Duodenal mucosa (tissue), 2 donors: ENCODE data around the gene CLRN3.

Experiments
- H3K27ac ChIP-seq: one replicate; pipeline ENCODE4 v1.7.0; 2013; ENCODE audit warnings: low read depth, low read length
- H3K27me3 ChIP-seq, 2 donors: one replicate each; pipeline ENCODE4 v1.7.0; 2013; ENCODE audit warnings: low read length in 2 of 2, control low read depth in 1 of 2; ENCODE audit not compliant: insufficient read depth in 2 of 2, control insufficient read depth in 1 of 2
- H3K36me3 ChIP-seq, 2 donors: one replicate each; pipeline ENCODE4 v1.7.0; 2013; ENCODE audit warnings: low read length in 2 of 2, control low read depth in 1 of 2; ENCODE audit not compliant: insufficient read depth in 2 of 2, control insufficient read depth in 1 of 2
- H3K4me1 ChIP-seq, 2 donors: one replicate each; pipeline ENCODE4 v1.7.0; 2013; ENCODE audit warnings: low read length in 2 of 2, control low read depth in 1 of 2; ENCODE audit not compliant: insufficient read depth in 2 of 2, control insufficient read depth in 1 of 2
- H3K4me3 ChIP-seq, 2 donors: one replicate each; pipeline ENCODE4 v1.7.0; 2013; ENCODE audit warnings: low read length in 2 of 2, low read depth in 1 of 2
- H3K9ac ChIP-seq, 2 donors: one replicate each; pipeline ENCODE4 v1.7.0; 2013; ENCODE audit warnings: low read length in 2 of 2, low read depth in 1 of 2
- H3K9me3 ChIP-seq, 2 donors: one replicate each; pipeline ENCODE4 v1.7.0; 2013; ENCODE audit warnings: low read length in 2 of 2, control low read depth in 1 of 2; ENCODE audit not compliant: control insufficient read depth in 1 of 2

CLRN3 gene

DNA sequence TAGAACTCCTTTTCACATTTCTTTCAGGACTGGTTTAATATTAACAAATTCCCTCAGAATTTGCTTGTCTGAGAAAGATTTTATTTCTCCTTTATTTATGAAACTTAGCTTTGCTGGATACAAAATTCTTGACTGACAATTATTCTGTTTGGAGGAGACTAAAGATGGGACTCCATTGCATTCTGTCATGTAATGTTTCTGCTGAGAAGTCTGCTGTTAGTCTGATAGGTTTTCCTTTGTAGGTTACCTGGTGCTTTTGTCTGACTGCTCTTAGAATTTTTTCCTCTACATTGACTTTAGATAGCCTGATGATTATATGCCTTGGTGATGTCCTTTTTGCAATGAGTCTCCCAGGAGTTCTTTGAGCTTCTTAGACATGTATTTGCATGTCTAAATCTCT lies 23.4 kb downstream of the CLRN3 start:
- H3K4me3 ChIP-seq, result no peak overlapping the region
- H3K9ac ChIP-seq, result no peak overlapping the region
- H3K9me3 ChIP-seq, result no peaks in the 10 kb centered on the region
- H3K27ac ChIP-seq, result no peak overlapping the region
- H3K27me3 ChIP-seq, result no peaks in the 10 kb centered on the region
- H3K36me3 ChIP-seq, result no peaks in the 10 kb centered on the region
- H3K4me1 ChIP-seq, result peaks cover 24 to 31% of the 10 kb centered on the region in 2 donors

DNA sequence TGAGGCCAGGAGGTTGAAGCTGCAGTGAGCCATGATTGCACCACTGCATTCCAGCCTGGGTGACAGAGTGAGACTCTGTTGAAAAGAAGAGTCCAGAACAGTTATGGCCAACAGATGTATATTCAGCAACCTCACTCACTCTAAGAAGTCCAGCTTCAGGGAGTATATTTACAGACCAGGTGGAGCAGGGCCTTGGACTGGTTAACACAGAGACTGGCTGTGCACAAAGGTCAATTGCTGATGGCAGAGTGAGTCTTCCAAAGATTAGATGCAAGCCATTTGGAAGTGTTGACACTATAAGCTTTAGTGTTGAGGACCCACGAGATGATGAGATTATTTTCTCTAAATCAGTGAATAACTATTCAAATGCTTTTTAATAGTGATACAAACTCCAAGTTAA lies 24.9 kb downstream of the CLRN3 start:
- Histone ChIP-seq H3K9ac (no peak overlapping the region), H3K27ac (no peak overlapping the region), H3K9me3 (no peaks in the 10 kb centered on the region), H3K4me1 (peaks cover 17% of the 10 kb centered on the region in 2 donors), H3K4me3 (no peak overlapping the region), H3K27me3 (no peaks in the 10 kb centered on the region), H3K36me3 (no peaks in the 10 kb centered on the region)

DNA sequence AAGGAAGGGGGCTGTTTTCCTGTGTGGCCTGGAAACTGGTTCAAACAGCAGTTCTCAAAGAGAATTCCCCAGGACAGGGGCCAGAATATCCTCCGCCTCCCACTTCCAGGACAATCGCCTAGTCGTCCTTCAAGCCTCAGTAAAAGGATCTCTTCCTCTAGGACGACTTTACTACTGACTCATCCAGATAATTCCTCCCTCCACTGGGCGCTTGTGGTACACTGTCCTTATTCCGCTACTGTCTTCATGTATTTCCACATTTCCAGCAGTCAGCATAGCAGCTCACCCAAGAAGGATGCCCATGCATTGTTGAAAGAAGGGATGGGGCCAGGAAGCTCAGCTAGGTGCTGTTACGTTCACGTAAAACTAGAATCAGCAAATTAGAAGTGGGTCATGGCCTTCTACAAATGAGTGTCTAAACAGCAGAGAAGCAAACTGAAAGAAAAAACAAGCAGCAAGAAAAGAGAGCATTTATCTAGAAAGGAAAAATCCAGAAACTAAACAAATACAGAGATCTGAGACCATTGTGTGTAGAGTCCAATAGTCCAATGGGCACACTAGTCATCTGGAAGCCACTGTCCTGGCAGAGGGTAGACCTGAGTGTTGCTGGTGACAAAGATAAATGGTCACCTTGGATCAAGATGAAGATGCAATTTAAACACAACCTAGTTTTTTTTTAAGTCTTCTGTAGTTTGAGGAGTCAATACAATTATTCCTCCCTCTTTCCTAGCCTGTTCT lies 26.3 kb downstream of the CLRN3 start:
- Histone ChIP-seq H3K4me1 (peaks cover 3 to 4% of the 10 kb centered on the region in 2 donors), H3K36me3 (no peaks in the 10 kb centered on the region), H3K27me3 (no peaks in the 10 kb centered on the region), H3K9me3 (no peaks in the 10 kb centered on the region), H3K27ac (no peak overlapping the region), H3K4me3 (no peak overlapping the region), H3K9ac (no peak overlapping the region)

DNA sequence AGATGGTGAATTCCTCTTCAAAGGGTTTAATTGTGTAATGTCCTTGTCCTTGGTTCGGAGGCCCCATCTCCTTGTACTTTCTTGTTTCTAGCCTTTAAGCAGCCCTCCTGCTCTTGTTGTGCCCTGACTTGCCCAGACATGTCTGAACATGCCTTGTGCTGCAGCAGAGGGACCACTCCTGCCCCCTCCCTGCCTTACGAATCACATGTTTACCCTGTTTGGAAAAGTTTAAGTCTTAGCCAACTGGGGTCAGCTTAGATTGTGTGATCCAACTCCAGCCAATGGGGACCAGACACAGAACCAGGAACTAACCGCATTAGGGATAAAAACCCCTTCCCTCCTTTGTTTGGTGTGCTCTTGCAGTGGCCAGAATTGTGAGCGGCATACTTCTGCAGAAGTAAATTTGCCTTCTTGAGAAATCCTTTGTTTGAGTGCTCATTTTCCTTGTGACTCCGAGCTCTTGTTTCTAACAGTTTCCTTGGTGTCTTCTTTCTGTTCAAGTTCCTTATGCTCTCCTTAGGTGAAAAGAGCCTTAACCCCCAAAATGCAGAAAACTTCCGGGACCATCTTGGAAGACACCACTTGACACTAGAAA lies 29.4 kb downstream of the CLRN3 start:
- H3K9me3 ChIP-seq, result no peaks in the 10 kb centered on the region
- H3K9ac ChIP-seq, result no peak overlapping the region
- no peaks in the 10 kb centered on the region for H3K36me3 ChIP-seq
- no peaks in the 10 kb centered on the region for H3K4me1 ChIP-seq
- H3K4me3 ChIP-seq, result no peak overlapping the region
- H3K27me3 ChIP-seq, result no peaks in the 10 kb centered on the region
- no peak overlapping the region for H3K27ac ChIP-seq

DNA sequence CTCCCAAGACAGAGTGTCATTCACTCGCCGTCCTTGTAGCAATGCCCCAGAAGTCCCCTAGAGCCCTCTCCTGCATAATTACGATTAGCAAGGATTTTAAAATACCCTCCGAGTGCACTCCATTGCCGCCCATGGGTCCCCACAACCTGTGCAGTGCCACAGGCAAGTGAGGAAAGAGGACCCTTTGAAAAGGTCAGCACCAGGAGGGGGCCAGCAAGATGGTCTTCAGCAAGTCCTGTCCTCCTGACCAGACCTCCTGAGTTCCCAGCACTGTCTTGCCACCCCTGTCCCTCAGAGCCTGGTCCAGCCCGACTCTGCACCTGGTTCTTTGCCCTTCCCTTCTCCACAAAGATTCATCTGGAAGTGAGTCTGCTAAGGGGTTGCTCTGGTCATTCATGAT lies 32.1 kb downstream of the CLRN3 start:
- H3K9ac ChIP-seq, result no peak overlapping the region
- no peaks in the 10 kb centered on the region for H3K4me1 ChIP-seq
- H3K36me3 ChIP-seq, result no peaks in the 10 kb centered on the region
- H3K4me3 ChIP-seq, result no peak overlapping the region
- H3K27me3 ChIP-seq, result no peaks in the 10 kb centered on the region
- no peaks in the 10 kb centered on the region for H3K9me3 ChIP-seq
- no peak overlapping the region for H3K27ac ChIP-seq

DNA sequence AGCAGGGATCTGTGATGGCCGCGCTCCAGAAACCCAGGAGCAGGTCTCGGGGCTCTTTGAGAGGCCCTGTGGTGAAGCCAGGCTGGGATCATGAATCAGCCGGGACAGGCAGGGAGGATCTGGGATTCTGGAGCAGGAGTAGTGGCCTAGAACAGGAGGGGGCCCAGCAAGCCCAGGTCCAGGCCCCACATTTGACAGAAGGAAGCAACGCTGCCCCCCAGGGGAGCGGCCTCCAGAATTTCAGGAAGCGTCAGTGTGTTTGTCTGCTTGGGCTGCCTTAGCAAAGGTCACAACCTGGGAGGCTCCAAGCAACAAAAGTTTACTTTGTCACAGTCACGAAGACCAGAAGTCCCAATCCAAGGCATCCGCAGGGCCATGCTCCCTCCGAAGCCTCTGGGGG lies 36.8 kb downstream of the CLRN3 start:
- Histone ChIP-seq H3K27me3 (no peaks in the 10 kb centered on the region), H3K27ac (no peak overlapping the region), H3K4me1 (peaks cover 8 to 14% of the 10 kb centered on the region in 2 donors), H3K36me3 (no peaks in the 10 kb centered on the region), H3K4me3 (no peak overlapping the region), H3K9me3 (no peaks in the 10 kb centered on the region), H3K9ac (no peak overlapping the region)

DNA sequence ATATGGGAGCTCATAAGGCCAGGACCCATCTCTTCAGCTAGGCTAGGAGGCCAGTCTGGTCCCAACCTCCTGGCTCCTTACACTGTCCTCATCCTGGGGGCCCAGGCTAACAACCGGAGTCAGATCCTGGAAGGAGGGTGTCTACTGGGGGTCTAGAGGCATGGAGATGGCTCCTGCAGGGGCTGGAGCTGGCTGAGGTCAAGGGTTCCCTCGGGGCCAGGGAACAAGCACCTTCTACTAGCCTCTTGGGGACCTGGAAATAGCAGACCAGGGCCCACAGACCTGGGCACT lies 37.2 kb downstream of the CLRN3 start:
- H3K27me3 ChIP-seq, result no peaks in the 10 kb centered on the region
- no peaks in the 10 kb centered on the region for H3K36me3 ChIP-seq

DNA sequence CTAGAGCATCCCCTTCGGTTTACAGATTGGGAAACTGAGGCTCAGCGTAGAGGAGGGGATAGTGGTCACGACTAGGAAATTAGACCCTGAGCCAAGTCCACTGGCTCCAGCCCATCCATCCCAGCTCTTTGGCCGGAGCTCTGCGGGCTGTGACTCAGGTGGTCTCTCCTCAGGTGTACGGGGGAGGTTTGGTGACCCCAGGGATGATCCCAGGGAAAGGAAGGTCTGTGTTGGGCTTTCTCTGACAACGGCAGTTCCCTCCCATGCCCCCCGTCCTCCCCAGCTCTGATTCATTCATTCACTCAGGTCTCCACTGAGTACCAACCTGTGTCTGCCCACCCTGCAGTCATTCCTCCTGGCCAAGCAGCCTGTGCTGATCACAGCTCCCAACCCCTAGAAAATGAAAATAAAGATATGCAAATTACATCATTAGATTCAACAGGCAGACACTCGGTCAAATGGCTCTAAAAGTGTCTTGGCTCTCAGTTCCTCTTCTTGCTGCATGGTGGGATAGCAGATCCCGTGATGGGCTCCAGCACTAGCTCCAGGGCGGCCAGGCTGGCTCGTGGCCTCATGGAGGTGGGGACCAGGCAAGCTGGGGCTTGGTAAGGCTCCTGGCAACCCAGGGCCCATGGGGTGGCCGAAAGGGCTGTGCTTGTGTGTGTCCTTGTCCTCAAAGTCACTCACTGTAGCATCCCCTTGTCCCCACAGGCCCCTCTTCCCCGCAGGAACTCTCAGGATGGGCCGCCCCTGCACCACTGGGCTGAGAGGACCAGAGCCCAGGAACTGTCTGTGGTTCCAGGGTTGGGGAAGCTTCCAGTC lies 37.8 kb downstream of the CLRN3 start:
- H3K4me3 ChIP-seq, result no peak overlapping the region
- peaks cover 8 to 14% of the 10 kb centered on the region in 2 donors for H3K4me1 ChIP-seq
- no peak overlapping the region for H3K9ac ChIP-seq
- no peaks in the 10 kb centered on the region for H3K36me3 ChIP-seq
- no peak overlapping the region for H3K27ac ChIP-seq
- no peaks in the 10 kb centered on the region for H3K27me3 ChIP-seq
- H3K9me3 ChIP-seq, result no peaks in the 10 kb centered on the region

More for the DNA sequence above, 37.2 kb downstream of the CLRN3 start:
- Histone ChIP-seq H3K4me1 (peaks cover 8 to 14% of the 10 kb centered on the region in 2 donors), H3K9ac (no peak overlapping the region), H3K9me3 (no peaks in the 10 kb centered on the region), H3K27ac (no peak overlapping the region), H3K4me3 (no peak overlapping the region)

DNA sequence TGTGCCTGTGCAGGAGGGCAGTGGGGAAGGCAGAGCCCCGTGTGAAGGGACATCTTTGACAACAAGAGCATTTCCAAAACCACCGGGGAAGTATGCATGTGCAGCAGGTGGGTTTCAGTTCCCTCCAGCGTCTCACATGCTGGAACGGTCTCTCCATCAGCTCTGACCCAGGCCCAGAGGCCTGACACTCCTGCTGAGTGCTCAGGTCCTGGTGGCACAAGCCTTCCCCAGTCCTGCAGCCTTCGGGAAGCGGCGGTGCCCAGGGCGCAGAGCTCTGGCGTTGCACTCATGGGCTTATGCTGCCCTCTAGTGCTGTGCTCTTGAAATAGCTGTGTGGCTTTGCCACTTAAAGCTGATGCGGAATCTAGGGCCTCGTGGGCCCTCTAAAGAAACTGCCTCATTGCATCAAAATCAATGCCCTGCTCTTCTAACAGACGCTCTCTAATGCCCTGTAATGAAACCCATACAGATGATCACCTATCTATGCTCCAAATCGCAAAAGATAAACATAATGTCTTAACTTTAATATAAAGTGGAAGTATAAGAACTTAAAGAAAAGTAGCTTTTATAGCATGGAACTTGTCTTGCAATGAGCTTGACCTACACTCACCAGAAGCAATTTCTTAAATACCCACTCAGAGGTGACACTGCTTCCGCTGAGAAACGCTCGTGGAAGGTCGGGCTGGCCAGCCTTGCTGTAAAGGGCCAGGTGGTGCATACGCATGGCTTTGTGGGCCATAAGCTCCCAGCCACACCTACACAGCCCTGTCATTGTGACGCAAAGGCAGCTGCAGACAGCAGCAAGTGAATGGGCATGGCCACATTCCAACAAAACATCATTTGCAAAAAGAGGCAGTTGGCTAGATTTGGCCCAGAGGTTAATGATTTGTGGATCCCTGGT lies 38.6 kb downstream of the CLRN3 start:
- H3K27ac ChIP-seq, result no peak overlapping the region
- H3K36me3 ChIP-seq, result no peaks in the 10 kb centered on the region
- no peaks in the 10 kb centered on the region for H3K27me3 ChIP-seq
- H3K9ac ChIP-seq, result no peak overlapping the region
- no peaks in the 10 kb centered on the region for H3K9me3 ChIP-seq
- H3K4me3 ChIP-seq, result no peak overlapping the region
- H3K4me1 ChIP-seq, result peaks cover 8 to 14% of the 10 kb centered on the region in 2 donors
